GM10266 (cell line): ENCODE data around the gene GFRA1.

Experiments used
- DNase-seq: peaks from one replicate; pipeline ENCODE4 v3.0.0; 2012; ENCODE audit errors: extremely low spot score
- TF ChIP-seq, protein P1 (sequence below): IDR thresholded peaks from 2 replicates; pipeline ENCODE4 v1.5.1; 2012; ENCODE audit warnings: mild to moderate bottlenecking, low read depth; ENCODE audit not compliant: control insufficient read depth, insufficient read depth; ENCODE audit errors: missing control alignments

GFRA1 gene

DNA sequence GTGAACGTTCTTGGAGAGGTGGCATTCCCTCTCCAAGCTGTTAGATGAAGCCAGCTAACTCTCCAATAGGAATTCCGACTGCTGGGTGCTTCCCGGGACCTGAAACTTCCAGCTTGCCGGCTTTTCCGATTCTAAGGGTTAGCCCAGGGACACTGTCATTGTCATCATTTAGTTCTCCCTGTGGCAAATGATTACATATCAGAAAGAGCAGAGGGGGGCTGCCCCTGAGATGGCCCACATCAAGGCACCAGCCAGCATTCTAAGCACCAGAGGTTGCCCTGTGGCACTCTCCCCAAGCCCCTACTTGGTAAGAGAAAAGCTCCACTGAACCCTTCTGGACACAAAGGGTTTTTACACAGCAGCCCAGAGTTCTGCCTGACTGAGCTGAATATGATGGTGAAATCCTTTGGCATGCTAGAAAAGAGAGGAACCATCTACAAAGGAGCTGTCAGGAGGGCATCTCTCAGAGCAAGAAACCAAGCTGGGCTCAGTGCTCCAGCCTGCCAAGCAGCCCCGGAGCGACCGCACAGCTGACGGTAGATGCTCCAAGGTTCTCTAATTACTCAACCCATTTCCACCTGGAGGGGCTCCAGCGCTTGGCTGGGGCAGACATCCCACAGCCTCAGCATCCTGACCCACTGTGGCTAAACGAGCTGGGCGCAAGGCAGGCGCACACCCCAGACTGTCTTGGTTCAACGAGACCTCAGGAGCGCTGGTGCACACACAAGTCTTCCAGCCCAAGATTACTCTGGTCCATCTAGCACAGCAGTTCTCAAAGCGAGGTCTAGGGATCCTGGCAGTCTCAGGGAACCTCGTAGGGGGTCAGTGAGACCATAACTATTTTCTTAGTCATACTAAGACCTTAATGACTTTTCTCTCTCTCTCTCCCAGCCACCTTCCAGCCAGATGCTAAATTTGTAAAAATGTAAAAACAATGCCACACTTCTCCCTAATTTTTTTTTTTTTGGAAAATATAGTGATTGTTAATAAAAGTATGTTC is 160.5 kb downstream of the GFRA1 start:
- TF ChIP-seq, protein P1, sequence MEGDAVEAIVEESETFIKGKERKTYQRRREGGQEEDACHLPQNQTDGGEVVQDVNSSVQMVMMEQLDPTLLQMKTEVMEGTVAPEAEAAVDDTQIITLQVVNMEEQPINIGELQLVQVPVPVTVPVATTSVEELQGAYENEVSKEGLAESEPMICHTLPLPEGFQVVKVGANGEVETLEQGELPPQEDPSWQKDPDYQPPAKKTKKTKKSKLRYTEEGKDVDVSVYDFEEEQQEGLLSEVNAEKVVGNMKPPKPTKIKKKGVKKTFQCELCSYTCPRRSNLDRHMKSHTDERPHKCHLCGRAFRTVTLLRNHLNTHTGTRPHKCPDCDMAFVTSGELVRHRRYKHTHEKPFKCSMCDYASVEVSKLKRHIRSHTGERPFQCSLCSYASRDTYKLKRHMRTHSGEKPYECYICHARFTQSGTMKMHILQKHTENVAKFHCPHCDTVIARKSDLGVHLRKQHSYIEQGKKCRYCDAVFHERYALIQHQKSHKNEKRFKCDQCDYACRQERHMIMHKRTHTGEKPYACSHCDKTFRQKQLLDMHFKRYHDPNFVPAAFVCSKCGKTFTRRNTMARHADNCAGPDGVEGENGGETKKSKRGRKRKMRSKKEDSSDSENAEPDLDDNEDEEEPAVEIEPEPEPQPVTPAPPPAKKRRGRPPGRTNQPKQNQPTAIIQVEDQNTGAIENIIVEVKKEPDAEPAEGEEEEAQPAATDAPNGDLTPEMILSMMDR = no peak
- DNase-seq = no peak

GRCh38 chr10:116111483-116112095 is 161.4 kb downstream of the GFRA1 start:
- TF ChIP-seq, protein P1 = no peak
- no peak for DNase-seq

DNA sequence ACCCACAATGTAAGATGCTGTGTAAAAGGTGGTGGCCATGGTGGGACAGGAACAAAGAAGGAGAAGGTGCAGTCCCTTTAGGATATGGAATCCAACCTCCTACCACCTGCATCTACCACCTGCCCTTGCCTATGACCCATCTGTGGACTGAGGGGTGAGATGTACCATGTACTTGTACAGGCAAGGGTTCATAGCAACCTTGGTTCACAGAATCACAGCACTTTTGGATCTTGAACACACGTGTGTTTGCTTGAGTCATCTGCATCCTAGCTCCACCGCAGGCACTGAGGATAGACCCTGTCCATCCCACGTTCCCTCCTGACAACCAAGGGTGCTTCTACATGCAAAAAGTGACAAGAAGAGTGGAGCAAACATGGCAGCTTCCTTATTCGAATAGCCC is 162.3 kb downstream of the GFRA1 start:
- DNase-seq = no peak
- TF ChIP-seq, protein P1 = no peak

- no peak for DNase-seq
- TF ChIP-seq, protein P1 = no peak
Measured at GRCh38 chr10:116109881-116110280, 163.1 kb downstream of the GFRA1 start.

GRCh38 chr10:116109481-116109880 is 163.5 kb downstream of the GFRA1 start:
- DNase-seq = no peak
- TF ChIP-seq, protein P1 = no peak

DNA sequence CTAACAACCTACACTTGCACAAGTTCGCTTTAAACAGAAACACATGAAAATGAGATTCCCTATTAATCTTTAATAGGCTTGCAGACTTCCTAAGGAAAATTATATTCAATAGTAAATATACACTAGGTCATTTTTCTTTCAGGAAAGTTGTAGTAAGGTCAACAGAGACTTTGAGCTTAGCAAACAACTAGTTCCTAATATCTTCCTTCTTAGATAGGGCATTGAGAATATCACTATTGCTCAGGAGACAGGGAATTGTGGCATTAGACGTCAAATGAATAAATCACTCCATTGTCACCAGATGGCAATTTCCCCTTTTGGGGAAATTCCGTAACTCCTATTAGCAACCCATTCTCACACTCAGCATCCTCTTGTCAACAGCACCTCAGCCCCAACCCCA is 164.9 kb downstream of the GFRA1 start:
- TF ChIP-seq, protein P1 = no peak
- no peak for DNase-seq

- TF ChIP-seq, protein P1 = no peak
- DNase-seq = no peak
Measured at GRCh38 chr10:116106611-116107010, 166.4 kb downstream of the GFRA1 start.
